NCI-H2227 (cell line): Measurements from ENCODE around the gene RSAD2.
"Not testable (repeated sequence)": the region's sequence is repeated elsewhere in the genome, so short reads cannot be mapped to it uniquely, and the experiment has no call there.

ENCODE experiments used
- DNase-seq: peaks from one replicate; lab custom pipeline; 2025; ENCODE audit not compliant: unreplicated experiment; lab: John Stamatoyannopoulos, UW

Gene RSAD2, protein sequence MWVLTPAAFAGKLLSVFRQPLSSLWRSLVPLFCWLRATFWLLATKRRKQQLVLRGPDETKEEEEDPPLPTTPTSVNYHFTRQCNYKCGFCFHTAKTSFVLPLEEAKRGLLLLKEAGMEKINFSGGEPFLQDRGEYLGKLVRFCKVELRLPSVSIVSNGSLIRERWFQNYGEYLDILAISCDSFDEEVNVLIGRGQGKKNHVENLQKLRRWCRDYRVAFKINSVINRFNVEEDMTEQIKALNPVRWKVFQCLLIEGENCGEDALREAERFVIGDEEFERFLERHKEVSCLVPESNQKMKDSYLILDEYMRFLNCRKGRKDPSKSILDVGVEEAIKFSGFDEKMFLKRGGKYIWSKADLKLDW

DNA sequence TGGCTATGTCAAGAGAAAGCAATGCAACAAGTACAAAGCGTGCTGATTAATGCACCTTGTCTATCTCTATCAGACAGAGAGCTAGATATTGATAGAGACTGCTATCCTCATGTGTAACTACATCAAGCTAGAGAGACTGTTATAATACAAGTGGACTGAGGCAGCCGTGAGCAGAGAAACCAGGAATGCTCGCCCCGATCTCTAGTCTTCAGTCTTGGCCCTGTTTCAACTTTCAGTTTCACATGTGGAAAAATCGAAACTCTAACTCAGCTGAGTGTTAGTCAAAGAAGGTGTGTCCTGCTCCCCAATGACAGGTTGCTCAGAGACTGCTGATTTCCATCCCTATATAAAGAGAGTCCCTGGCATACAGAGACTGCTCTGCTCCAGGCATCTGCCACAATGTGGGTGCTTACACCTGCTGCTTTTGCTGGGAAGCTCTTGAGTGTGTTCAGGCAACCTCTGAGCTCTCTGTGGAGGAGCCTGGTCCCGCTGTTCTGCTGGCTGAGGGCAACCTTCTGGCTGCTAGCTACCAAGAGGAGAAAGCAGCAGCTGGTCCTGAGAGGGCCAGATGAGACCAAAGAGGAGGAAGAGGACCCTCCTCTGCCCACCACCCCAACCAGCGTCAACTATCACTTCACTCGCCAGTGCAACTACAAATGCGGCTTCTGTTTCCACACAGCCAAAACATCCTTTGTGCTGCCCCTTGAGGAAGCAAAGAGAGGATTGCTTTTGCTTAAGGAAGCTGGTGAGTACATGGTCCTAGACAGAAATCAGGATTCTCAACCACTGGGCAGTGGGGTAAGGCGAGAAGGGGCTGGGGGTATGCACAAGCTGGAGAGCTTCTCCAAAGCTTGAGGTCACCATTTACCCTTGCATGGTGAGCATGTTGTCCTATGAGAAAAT is at the start of gene RSAD2:
Gene RSAD2, plus strand, starts transcription at position 376 of the 903 bp plus-strand sequence. Its CDS starts 24 bp downstream, at position 400.
- DNase-seq, result no peak

- DNase-seq, result peak; percentile 76
Observed at GRCh38 chr2:6828299-6828584, 49.3 kb upstream of the RSAD2 start.

GRCh38 chr2:6831229-6831628 is 46.3 kb upstream of the RSAD2 start:
- DNase-seq, result no peak

GRCh38 chr2:6832596-6833299 is 44.8 kb upstream of the RSAD2 start:
- DNase-seq, result no peak

- DNase-seq, result no peak
Observed at GRCh38 chr2:6833300-6833604, 44.3 kb upstream of the RSAD2 start.

- no peak for DNase-seq
Observed at GRCh38 chr2:6834163-6834562, 43.4 kb upstream of the RSAD2 start.

- DNase-seq, result no peak
Observed at GRCh38 chr2:6835467-6835866, 42.1 kb upstream of the RSAD2 start.

DNA sequence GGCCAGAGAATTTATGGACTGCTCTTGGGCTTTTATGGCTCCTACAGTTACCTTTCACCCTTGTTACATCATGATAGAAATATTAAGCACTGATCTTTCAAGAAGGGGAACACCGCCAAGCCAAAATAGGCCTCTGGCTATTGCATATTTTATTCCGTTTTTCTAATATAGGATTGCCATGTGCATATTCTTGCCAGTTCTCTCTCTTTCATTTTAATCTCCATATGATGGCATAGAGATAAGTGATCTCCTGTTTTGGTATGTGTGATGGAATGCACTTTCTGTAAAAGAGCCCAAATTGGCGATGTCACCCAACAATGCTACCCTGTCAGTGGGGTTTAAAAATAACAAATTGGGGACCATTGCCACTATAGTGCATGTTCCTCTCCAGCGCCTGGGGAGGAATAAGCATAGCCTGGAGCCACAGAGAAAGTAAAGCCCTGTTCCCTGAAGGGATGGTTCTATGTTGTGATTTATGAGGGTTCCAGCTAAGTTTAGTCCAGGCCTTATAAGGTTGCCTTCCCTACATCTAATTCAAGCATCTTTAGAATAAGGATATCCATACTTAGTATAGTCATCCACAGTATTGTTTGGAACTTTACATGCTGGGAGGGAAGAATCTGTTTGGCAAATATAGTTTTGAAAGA is 38.8 kb upstream of the RSAD2 start:
- DNase-seq, result no peak

DNA sequence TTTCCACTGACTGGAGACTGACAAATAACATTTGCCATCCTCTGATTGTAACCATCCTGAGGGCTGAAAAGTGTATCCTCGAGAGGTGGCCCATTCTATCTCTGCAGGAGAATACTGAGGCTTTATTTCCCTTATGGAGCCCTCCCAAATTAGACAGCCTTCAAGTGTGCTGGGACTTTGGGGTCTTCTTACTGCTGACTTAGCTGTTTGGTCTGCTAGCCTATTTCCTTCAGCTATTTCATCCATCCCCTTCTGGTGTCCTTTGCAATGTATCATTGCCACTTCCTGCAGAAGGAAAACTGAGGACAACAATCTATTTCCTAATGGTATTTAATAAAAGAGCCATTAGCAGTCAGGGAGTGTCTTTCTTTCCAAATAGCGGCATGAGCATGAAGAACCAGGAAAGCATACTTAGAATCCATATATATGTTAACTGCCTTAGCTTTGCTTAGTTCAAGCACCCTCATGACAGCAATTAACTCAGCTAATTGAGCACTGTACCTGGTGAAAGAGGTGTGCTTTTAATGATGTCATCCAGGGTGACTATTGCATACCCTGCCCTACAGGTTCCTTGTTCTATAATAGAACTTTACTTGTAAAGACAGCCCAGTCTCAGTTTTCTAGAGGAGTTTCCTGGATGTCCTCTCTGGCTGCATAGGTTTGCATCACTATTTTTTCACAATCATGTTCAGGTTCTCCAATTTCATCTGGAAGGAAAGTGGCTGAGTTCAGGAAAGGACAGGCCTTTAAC is 35.9 kb upstream of the RSAD2 start:
- DNase-seq, result no peak

DNA sequence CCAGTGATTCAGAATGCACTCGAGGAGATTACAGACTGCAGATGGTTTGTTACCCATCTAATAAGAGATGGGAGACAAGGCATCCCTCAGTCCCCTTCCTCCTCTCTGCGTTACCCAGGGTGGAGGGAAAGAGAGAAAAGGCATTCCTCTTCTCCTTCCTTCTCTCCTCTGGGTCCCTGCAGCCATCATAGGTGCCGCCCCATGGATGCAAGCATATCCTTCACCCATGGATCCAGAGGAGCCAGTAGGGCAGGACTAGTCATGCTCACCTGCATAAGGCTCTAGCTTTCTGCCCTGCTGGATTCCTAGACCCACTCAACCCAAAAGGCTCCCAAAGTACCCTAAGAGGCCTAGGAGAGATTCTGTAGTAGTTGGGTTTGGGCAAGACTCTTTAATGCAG is 32.3 kb upstream of the RSAD2 start:
- peak; percentile 57 for DNase-seq

- DNase-seq, result no peak
Observed at GRCh38 chr2:6845903-6846302, 31.7 kb upstream of the RSAD2 start.

GRCh38 chr2:6846540-6846939 is 31.0 kb upstream of the RSAD2 start:
- DNase-seq, result no peak

DNA sequence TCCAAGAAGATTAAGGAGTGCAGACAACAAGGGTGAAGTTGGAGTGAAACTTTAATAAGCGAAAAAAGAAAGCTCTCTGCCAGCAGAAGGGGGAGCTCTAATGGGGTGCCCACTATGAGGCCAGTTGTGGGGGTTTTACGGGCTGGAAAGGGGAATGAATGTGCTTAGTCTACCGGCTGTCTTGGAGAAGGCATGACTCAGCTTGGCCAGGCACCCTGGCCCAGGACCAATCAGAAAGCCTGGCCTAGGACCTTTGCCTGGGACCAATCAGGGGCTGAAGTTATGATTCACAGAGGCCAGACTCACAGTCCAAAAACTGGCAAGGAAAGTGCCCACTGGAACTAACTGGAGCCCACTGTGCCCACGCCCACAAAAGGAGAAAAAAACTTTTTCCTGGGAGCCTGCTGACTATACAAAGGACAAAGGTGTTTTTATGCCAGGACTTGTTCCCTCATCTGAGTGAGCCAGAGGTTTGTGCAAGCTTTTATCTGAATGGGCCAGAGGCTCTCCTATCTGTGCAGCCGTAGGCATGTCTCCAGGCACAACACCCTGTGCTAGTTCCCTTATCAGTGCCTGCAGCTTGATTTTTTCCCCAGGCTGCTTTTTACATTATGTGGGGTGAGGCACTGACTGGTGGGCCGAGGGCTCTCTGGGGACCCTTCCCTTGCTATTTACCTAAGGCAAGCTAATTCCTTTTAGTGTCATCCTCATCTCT is 30.5 kb upstream of the RSAD2 start:
- no peak for DNase-seq

DNA sequence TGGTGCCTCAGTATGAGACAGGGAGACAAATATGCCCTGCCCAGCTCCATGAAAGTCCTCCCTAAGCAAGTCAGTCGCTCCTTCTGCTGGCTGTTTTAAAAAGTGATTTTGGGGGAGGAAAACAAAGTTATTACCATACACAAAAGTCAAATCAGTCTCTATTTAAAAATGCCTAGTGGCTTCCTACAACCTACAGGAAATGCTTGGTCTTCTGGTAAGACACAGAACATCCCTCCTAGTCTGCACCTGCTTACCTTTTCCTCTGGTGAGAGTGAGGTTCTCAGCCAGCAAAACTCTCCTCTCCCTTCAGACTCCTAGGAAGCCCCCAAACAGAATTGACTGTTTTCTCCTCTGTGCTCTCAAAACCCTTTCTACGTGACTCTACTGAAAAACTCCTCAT is 25.4 kb upstream of the RSAD2 start:
- DNase-seq, result no peak

GRCh38 chr2:6854416-6854815 is 23.2 kb upstream of the RSAD2 start:
- DNase-seq, result peak; percentile 81

GRCh38 chr2:6855860-6856547 is 21.6 kb upstream of the RSAD2 start:
- no peak for DNase-seq

DNA sequence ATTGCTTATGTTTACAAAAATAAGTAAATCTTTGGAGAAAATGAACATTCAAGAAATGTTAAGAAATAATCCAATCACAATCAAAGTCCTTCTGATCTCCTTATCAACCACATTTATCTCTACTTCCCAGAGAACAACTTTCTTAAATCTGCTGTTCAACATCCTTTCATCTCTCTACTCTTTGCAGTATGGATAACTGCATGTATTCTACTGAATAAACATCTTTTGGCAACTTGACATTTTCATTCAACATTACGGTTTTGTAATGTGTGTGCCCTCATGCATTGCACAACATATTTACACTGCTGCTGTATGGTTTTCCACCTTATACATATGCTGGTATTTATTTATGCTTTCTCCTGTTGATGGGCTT is 21.0 kb upstream of the RSAD2 start:
- DNase-seq, result no peak

DNA sequence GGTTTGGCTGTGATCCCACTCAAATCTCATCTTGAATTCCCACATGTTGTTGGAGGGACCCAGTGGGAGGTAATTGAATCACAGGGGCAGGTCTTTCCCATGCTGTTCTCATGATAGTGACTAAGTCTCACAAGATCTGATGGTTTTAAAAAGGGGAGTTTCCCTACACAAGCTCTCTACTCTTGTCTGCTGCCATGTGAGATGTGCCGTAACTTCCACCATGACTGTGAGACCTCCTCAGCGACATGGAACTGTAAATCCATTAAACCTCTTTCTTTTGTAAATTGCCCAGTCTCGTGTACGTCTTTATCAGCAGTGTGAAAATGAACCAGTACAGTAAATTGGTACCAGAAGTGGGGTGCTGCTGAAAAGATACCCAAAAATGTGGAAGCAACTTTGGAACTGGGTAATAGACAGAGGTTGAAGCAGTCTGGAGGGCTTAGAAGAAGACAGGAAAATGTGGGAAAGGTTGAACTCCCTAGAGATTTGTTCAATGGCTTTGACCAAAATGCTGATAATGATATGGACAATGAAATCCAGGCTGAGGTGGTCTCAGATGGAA is 19.0 kb upstream of the RSAD2 start:
- not testable (repeated sequence) for DNase-seq

DNA sequence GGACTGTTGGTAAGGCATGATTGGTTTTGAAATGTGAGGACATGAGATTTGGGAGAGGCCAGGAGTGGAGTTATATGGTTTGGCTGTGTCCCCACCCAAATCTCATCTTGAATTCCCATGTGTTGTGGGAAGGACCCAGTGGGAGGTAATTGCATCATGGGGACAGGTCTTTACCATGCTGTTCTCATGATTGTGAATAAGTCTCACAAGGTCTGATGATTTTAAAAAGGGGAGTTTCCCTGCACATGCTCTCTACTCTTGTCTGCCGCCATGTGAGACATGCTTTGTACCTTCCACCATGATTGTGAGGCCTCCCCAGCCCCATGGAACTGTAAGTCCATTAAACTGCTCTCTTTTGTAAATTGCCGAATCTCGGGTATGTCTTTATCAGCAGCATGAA is 17.3 kb upstream of the RSAD2 start:
- DNase-seq, result no peak
